LHCN-M2 (cell line): ENCODE data around the gene INF2. TPM values are rescaled to one million over a fixed set of nuclear protein-coding genes. Genes with fewer than 3 reads are reported as not detected.
A peak's percentile ranks its signal among the peaks of the same experiment; 100 is the strongest.

ENCODE experiments used
- DNase-seq: peaks from one replicate; pipeline ENCODE4 v3.0.0-alpha.2; 2012; ENCODE audit warnings: low read depth
- total RNA-seq: library from RNA; depleted of rRNA; stranded (reverse); fragments of >200 nt; gene quantifications from 2 replicates; pipeline ENCODE4 v1.2.3, GENCODE V29; 2014; rRNA removed

Gene INF2
- total RNA-seq, 1 experiment from 2014 or later, result 78.1 TPM

DNA sequence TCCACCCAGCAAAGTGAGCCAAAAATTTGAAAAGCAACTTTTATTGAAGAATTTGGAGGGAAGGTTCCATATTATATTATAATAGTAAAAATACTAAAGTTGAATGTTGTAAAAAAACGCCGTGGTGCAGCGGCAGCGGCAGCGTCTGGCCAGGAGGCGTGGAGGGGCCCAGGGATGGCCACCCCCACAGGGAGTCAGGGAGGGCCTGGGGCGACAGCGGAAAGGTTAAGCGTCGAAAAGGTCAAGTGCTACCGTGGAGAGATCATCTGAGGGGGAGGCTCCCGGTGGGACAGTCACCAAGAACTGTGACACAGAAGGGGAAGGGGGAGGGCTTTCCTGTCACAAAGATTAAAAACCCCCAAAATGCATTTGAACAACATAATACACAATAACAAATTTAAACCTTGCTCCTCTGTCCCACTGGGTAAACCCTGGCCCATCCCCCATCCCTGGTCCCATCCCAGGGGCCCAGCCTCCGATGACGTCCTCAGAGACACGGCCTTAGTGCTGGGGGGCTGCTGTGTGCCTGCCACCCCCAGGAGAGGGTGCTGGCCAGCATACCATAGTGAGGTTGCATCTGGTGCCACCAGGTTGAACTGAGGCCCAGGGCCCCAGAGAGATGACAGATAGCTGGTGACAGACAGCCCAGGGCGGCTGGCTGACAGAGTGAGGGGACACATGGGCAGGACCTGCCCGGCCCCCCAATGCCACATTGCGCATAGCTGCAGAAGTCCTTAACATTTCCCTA is 80.1 kb downstream of the INF2 start:
- DNase-seq, result no peak

- DNase-seq, result no peak
Observed at GRCh38 chr14:104770072-104770579, 80.7 kb downstream of the INF2 start.

DNA sequence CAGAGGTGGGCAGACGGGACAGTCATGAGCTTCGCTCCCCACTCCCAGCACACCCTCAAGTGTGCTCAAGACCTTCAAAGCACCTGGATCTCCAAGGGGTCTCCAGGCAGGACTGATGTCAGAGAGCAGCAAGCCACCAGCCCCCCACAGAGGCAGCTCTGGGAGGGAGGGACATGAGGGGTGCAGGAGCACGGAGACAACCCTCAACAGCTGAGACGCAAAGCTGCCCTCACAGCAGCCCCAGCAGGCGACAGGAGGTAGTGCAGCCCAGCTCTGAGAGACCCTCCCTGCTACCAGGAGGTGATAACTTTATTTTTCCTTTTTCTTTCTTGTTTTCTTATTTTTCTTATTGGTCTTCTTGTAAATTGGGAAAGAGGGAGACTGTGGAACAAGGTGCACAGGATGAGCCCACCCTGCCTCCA is 81.4 kb downstream of the INF2 start:
- DNase-seq, result peak; percentile 34

- DNase-seq, result no peak
Observed at GRCh38 chr14:104771374-104771773, 82.0 kb downstream of the INF2 start.

Other genes starting within 250 kb of the INF2 start
- not detected in 2 replicates for gene C14orf180, start 109.9 kb upstream of the INF2 start, total RNA-seq
- gene TMEM179, start 84.8 kb upstream of the INF2 start, total RNA-seq, result not detected in 2 replicates
- gene ADSS1, start 34.6 kb downstream of the INF2 start, total RNA-seq, result 2.5 and 2.8 TPM in 2 replicates
- 317 and 467 TPM in 2 replicates for gene SIVA1, start 63.5 kb downstream of the INF2 start, total RNA-seq
- 205 and 222 TPM in 2 replicates for gene AKT1, start 106.1 kb downstream of the INF2 start, total RNA-seq
- 2.8 and 3.0 TPM in 2 replicates for gene ZBTB42, start 111.5 kb downstream of the INF2 start, total RNA-seq
- 30.3 and 32.7 TPM in 2 replicates for gene CEP170B, start 175.7 kb downstream of the INF2 start, total RNA-seq
- not detected in 2 replicates for gene PLD4, start 235.3 kb downstream of the INF2 start, total RNA-seq